ENCODE results near the gene PROM2.
"Not testable (repeated sequence)": the region's sequence is repeated elsewhere in the genome, so short reads cannot be mapped to it uniquely, and the experiment has no call there.

PROM2 gene

GRCh38 chr2:95269745-95270144, 4.5 kb upstream of the PROM2 start:
- not testable (repeated sequence) for DNase-seq

GRCh38 chr2:95270541-95271081, 3.6 kb upstream of the PROM2 start:
- no peak for DNase-seq

- no peak for DNase-seq
These were observed 2.8 kb upstream of the PROM2 start for GRCh38 chr2:95271381-95271971.

GRCh38 chr2:95272299-95272751, 1.9 kb upstream of the PROM2 start:
- DNase-seq, result no peak

- DNase-seq, result no peak
These were observed 1.5 kb upstream of the PROM2 start for GRCh38 chr2:95272781-95273180.

- no peak for DNase-seq
These were observed 521 bp upstream of the PROM2 start for GRCh38 chr2:95273566-95274290.

GRCh38 chr2:95275151-95275515, 884 bp downstream of the PROM2 start:
- no peak for DNase-seq

GRCh38 chr2:95275601-95276243, 1.5 kb downstream of the PROM2 start:
- no peak for DNase-seq

- DNase-seq, result no peak
These were observed 2.1 kb downstream of the PROM2 start for GRCh38 chr2:95276244-95276887.

- no peak for DNase-seq
These were observed 2.6 kb downstream of the PROM2 start for GRCh38 chr2:95276888-95277245.

- DNase-seq, result no peak
These were observed 3.1 kb downstream of the PROM2 start for GRCh38 chr2:95277246-95277906.

GRCh38 chr2:95278051-95278471, 3.8 kb downstream of the PROM2 start:
- no peak for DNase-seq

GRCh38 chr2:95278637-95279225, 4.5 kb downstream of the PROM2 start:
- DNase-seq, result no peak

GRCh38 chr2:95279435-95280035, 5.3 kb downstream of the PROM2 start:
- no peak for DNase-seq

GRCh38 chr2:95281071-95281470, 6.8 kb downstream of the PROM2 start:
- no peak for DNase-seq

GRCh38 chr2:95281786-95282185, 7.5 kb downstream of the PROM2 start:
- DNase-seq, result no peak

GRCh38 chr2:95282458-95282857, 8.2 kb downstream of the PROM2 start:
- DNase-seq, result no peak

GRCh38 chr2:95283562-95283961, 9.3 kb downstream of the PROM2 start:
- DNase-seq, result no peak

- no peak for DNase-seq
These were observed 10.8 kb downstream of the PROM2 start for GRCh38 chr2:95284886-95285541.

GRCh38 chr2:95285542-95285932, 11.3 kb downstream of the PROM2 start:
- no peak for DNase-seq

GRCh38 chr2:95287336-95287735, 13.1 kb downstream of the PROM2 start:
- no peak for DNase-seq

- no peak for DNase-seq
These were observed 13.6 kb downstream of the PROM2 start for GRCh38 chr2:95287806-95288205.
